PC-9 (cell line): Measurements from ENCODE around the gene SPRY2.

Experiments
- CTCF ChIP-seq: fragments of 200-600 bp; sonication (generic); conservative IDR thresholded peaks from 2 replicates; pipeline ENCODE4 v1.6.1; 2017; ENCODE audit warnings: mixed run types, antibody characterized with exemption, mild to moderate bottlenecking, moderate library complexity
- EZH2 ChIP-seq: fragments of 200-600 bp; sonication (generic); IDR thresholded peaks from 2 replicates; pipeline ENCODE4 v1.8.0; 2017; ENCODE audit warnings: antibody characterized with exemption, low read depth

GRCh38 chr13:80361298-80361697 is 20.4 kb upstream of the SPRY2 start:
- no peak for TF ChIP-seq CTCF
- no peak for TF ChIP-seq EZH2
